ENCODE data around the gene ARL2BP.

The ARL2BP gene

DNA sequence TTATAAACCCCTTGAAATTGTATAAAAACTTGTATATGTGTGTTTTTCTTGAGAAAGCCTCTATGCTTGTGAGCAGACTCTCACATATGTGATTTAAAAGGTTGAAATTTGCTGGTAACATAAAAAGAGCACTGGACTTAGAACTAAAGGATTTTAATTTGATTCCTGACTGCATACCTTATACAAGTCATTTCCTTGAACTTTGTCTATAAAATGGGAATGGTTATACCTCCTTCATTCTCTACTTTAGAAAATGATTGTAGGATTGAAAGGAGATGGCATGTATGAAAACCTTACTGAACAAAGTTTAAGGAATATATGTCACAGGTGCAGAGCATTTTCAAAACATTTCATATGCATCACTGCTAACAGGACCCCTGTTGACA lies 10.4 kb upstream of the ARL2BP start:
- FAIRE-seq (no peak), DNase-seq (ENCODE audit: extremely low spot score, insufficient read length, low read depth) (no peak)

DNA sequence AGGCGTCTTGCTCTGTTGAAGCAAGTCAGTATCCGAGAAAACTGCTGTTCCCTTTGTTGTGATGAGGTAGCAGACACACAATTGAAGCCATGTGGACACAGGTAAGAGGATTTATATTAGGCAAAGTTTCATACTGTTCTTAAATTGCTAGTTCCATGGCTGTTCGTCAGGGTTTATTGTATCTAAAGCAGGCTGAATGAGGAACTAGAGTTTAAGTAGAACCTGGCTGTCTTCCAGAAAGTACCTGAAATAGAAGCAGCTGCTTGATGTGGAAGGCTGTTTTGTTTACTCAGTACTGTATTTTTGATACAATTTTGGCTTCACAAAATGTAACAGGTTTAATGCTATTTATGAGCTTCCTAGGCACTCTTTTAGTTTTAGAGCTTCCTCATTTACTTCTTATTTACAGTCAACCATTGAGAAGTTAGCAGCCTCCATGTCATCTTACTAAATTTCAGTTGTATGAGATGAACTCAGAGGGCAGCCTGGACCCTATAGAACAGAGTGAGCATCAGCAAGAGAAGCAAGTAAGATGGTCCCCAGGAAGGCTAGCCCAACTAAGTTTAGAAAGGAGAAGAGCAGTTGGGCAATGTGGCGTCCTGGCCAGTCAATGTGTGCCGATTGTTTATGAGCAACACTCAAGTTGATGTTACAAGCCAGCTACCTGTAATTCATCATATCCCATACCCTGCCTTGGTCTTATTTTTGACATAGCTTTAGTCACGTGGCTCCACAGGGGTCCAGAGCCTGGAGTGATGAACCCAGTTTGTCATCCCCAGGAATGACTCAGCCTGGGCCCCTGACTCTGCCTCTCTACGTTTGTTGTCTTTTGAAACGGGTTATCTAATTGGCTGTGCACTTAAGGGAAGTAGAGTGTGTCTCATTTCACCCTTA lies 9.7 kb upstream of the ARL2BP start:
- no peak for DNase-seq (ENCODE audit: extremely low spot score, insufficient read length, low read depth)
- no peak for FAIRE-seq

DNA sequence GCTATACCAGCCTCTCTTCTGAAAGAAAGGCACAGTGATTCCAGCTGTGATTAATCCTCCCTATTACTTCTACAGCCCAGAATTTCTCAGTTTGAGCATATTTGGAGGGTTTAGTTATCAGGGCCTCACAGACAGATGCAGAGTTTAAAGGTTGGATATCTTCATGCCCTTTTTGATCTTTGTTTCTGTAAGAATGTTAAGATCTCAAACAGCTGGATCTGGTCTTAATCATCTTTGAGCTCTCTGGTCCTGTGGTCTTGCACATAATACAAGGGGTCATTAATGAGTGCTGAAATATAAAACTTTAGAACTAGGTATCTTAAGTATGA lies 9.1 kb upstream of the ARL2BP start:
- FAIRE-seq, result no peak
- DNase-seq (ENCODE audit: extremely low spot score, insufficient read length, low read depth), result no peak

DNA sequence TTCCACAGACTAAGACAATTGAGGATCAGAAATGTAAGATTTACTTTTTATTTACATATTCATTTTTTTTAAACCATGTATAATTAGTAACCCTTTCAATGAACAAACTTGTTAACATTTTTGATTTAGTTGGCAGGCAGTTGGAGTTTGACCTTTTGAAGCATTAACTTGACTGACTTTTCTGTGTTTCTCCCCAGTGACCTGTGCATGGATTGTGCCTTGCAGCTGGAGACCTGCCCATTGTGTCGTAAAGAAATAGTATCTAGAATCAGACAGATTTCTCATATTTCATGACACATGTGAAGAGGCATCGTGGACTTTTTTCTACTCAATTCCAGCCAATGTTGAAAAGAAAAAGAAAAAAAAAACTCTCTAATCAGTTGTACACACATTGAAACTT lies 6.4 kb upstream of the ARL2BP start:
- no peak for DNase-seq (ENCODE audit: extremely low spot score, insufficient read length, low read depth)
- no peak for FAIRE-seq

DNA sequence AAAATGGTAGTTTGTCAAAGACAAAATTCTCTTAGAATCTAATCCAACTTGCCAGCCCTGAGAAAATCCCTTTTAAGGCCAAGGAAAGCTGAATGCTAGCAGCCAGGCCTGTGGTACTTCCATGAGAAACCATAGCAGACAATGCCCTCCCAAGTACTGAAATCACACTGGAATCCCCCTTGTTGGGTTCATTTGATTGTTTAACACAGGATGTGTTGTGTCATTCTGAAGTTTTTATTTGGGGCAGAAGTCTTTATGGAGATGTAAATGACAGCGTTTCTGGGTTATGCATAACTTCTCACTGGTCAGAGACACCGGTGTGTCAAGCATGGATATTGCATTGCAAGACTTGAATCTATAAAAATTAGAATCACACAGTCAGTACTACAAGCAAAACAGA lies 6.0 kb upstream of the ARL2BP start:
- no peak for DNase-seq (ENCODE audit: extremely low spot score, insufficient read length, low read depth)
- FAIRE-seq, result no peak

DNA sequence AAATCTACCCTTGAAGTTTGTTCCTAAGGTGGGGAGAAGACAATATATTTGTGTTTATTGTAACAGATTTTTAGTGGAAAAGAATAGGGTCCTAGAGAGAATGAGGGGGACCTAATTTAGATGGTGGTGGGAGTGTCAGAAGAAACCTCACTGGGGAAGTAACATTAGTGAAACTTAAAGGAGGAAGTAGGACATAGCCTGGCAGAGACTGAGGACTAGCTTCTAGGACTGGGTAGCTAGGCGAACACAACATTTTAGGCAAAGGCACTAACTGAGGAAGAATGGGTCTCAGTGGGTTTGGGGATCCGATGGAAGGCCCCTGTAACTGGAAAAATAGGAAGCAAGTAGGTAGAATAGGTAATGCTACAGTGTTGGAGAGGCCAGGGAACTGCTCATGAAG lies 4.2 kb upstream of the ARL2BP start:
- DNase-seq (ENCODE audit: extremely low spot score, insufficient read length, low read depth) (no peak), FAIRE-seq (peak; percentile 59)

DNA sequence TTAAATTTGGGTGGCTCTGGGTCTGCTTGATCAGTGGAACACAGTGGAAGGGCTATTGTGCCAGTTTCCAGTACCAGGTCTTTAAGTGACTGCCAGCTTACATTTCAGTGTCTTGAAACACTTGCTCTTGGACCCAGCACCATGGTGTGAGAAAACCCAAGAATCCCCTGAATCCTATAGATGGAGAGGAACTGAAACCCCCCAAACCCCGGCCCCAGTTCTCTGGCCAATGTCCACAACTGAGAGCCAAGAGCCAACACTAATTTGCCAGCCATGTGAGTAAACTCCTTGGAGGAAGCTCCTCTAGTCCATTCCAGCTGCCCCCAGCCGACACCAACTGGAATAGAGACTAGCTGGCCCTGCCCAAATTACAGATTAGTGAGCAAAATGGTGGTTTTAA lies 2.4 kb upstream of the ARL2BP start:
- no peak for DNase-seq (ENCODE audit: extremely low spot score, insufficient read length, low read depth)

DNA sequence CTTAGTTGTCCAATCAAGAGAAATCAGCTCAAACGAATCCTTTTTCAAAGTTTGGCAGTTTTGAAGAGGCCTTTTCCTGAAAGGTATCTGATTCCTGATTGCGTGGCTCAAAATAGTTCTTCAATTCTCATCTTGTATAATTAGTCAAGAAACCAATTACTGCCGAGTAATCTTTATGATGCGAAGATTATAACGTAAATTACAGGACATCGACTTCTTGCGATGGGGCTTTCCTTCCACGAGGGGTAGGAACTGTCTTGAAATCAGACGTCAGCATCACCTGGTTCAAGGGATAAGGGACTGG lies 644 bp upstream of the ARL2BP start:
- no peak for DNase-seq (ENCODE audit: extremely low spot score, insufficient read length, low read depth)
- FAIRE-seq, result no peak

More for the DNA sequence above, 2.4 kb upstream of the ARL2BP start:
- FAIRE-seq, result no peak

DNA sequence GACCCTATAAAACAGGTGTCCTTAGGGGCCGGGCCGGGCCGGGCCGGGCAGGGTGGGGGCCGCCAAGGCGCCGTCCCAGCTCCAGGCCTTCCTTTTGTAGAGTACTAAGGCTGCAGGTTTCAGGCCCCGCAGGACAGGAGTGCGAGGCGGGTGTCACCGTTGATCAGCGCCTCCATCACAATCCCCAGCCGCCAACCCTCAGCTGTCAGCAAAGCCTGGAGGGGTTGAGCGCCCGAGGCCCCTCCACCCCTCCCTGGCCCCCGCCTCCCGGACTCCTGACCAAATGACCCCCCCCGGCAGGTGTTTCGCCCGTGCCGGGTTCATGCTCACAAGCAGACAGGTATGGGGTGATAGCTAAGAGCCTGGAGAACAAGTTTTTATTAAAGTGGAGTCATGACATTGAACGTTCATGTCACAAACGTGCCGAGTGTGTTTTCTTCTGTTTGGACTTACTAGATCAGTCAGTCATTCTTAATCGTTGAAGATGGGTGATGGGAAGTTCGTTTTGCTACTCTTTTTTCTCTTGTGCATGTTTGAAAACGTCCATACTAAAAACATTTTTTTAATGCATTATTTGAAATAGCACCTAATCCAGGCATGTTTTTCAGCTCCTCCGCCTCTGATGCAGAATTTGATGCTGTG lies 534 bp downstream of the ARL2BP start:
- no peak for DNase-seq (ENCODE audit: extremely low spot score, insufficient read length, low read depth)
- FAIRE-seq, result no peak

DNA sequence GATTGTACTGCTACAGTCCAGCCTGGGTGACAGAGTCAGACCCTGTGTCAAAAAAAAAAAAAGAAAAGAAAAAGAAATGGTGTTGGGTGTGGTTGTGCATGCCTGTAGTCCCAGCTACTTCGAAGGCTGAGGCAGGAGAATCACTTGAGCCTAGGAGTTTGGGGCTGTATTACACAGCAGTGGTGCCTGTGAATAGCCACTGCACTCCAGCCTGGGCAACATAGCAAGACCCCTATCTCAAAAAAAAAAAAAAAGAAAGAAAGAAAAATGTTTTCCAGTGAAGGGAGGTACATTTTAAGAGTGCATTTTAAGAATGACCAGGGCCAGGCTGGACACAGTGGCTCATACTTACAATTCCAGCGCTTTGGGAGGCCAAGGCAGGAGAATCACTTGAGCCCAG lies 6.3 kb downstream of the ARL2BP start:
- FAIRE-seq, result no peak
- no peak for DNase-seq (ENCODE audit: extremely low spot score, insufficient read length, low read depth)

DNA sequence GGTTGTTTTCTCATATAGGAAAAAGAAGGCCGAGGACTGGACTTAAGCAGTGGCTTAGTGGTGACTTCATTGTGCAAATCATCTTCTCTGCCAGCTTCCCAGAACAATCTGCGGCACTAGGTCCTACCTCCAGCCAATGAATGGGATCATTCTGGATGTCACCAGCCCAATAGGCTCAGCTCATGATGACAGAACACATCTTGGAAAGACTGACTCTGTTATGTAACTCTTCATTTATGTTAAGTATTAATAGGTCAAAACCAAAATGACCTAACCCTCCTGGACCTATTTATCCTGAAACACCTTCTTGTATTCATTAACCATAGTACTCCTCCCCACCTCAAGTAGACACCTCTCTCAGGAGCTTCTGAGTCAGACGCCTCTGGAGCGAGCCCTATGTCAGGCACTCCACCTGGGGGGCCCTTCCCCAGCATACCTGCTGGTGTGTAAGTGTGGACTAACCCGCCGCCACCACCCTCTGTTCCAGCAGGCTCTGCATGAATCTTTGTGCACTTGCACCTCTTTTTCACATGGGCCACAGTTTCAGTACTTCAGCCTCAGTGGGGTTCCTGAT lies 7.2 kb downstream of the ARL2BP start:
- FAIRE-seq (no peak), DNase-seq (ENCODE audit: extremely low spot score, insufficient read length, low read depth) (no peak)

DNA sequence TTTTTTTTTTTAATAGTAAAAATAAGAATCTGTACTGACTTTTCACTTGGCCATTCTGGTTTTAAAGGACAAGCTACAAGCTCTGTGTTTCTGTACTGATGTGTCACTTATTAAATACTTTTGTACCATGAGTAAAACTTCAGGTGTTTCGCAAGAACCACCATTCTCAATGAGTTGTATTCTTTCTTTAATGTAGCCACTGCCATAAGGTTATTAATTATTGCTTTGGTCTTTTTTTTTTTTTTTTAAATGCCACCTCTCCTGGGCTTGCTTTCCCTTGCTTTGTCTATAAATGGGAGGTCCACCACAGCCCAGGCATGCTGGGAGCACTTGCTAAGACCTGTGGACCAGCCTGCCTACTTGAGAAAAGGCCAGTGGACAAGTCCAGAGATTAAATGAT lies 8.4 kb downstream of the ARL2BP start:
- no peak for FAIRE-seq
- DNase-seq (ENCODE audit: extremely low spot score, insufficient read length, low read depth), result no peak

DNA sequence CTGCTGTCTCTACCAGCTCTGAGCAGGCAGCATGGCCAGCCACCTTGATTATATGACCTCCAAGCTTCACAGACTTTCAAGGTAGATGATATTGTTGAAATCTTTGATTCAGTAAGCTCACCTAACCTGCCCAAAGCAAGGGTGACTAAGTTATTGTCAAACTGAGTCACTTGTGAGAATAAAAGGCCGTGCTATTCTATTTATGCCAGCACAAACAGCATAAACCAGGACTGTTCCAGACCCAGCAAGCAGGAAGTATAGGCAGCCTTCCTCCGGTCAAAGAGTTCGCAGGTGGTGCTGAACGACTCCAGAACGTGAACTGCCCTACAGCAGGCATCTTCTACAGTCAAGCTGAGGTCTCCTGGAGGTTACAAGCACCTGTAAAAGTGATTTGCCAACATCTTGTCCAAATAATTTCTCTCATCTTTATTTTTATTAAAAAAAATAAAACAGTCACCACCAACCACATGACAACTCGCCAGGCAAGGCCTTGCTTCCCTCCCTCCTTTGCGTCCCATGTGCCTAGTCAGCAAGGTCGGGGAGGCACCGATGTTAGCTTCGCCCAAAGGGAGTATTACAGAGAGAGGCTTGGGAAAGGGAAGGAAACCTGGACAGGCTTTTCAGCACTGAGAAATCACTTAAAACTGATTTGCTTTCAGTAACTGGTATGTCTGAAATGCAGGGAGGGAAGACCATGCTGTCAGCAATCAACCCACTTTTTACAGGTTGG lies 10.8 kb downstream of the ARL2BP start:
- DNase-seq (ENCODE audit: extremely low spot score, insufficient read length, low read depth), result no peak
- no peak for FAIRE-seq

DNA sequence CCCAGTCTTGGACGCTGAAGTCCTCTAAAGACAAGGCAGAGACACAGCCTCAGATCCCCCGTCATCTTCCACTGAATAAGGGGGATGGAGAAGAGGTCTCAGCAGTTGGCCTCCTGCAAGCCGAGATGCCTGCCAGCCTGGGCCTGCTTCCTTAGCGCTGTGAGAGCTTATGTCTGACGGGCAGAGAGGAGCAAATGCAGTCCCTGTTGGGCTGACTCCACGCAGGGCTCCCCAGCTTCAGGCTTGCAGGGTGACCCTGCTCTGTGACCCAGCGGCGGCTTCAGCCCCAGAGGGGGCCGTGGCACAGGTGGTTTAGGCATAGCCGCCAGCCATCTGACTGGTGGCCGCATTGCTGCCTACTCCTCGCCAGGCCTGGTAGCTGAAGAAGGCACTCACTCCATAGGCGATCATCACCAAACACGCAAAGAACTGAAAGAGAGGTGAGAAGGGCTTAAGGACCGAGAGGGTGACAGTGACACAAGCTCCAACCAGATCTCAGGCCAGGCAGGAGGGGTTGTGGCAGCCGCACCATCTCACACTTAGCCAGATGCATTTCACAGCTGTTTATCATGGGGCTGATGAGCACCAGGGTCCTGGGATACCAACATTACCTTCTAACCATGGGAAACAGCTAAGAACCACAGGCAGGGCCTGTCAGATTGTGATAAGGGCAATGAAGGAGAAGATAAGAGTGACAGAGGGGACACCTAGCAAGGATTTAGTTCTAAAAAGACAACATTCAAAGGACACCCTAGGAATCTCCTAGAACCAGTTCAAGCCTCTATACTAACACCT lies 11.7 kb downstream of the ARL2BP start:
- DNase-seq (ENCODE audit: extremely low spot score, insufficient read length, low read depth) (no peak), FAIRE-seq (no peak)

DNA sequence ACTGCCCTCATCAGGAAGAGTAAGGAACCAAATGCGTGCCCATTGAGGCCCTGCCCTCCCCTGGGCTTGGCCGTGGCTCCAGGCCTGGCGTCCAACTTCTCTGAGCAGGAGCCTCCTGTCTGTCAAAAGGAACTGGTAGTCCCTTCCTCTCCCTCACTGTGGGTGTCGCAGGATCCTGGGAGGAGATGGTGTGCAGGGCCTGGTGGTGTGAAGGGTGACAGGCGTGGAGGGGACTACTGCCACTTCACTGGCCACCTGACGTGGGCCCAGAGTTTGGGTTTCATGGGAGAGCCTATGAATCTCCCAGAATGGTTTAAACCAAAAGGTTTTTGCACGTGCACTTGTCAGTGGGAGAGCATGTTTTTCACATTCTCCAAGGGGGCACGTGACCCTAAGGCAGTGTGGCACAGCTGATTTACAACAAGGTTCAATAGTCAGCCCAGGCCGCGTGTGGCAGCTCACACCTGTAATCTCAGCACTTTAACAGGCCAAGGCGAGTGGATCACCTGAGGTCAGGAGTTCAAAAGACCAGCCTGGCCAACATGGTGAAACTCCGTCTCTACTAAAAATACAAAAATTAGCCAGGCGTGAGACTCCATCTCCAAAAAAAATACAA lies 12.5 kb downstream of the ARL2BP start:
- FAIRE-seq (no peak), DNase-seq (ENCODE audit: extremely low spot score, insufficient read length, low read depth) (no peak)

DNA sequence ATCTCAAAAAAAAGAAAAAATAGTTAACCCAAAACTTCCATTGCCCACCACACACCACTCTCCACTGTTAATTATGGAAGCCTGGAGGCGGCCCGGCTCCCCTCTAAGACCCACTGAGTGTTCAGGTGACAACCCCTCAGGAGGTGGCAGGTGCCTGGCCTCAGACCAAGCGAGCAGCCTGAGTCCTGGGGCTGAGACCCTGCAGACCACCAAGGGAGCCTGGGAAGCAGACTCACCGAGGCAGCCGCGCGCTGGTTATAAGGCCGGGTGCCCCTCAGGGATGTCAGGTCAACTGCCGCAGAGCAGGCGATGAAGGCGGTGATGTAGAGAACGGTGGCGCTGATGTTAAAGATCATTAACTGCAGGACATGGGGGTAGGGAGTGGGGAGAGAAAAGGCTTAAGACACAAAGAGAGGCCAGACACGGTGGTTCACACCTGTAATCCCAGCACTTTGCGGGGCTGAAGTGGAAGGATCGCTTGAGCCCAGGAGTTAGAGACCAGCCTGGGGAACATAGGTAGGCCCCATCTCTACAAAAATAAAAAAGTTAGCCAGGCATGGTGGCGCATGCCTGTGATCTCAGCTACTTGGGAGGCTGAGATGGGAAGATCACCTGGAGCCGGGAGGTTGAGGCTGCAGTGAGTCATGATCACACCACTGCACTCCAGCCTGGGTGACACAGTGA lies 13.3 kb downstream of the ARL2BP start:
- FAIRE-seq (no peak), DNase-seq (ENCODE audit: extremely low spot score, insufficient read length, low read depth) (no peak)

DNA sequence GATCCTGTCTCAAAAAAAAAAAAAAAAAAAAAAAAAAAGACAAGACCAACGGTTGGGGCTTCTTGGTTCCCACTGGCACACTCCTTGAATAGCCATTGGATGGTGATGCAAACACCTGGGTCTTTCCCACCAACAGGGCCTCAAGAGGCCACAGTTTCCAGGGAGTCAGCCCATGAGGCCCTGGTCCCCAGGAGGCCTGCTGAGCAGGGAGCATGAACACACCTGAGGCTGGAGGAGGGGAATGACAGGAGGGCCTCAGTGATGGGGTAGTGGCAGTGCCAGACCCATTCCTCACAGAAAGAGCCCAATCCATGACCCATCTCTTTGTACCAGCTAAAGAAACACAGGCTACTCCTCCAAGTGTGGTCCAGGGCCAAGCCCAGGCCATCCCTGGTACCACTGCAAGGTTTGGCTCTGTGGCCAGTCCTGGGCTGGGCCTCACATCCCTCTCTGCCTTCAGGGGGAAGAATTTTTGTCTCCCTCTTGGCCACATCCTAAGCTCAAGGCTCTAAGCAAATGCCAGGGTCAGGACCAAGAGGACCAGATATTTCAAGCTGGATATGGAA lies 13.9 kb downstream of the ARL2BP start:
- FAIRE-seq (no peak), DNase-seq (ENCODE audit: extremely low spot score, insufficient read length, low read depth) (no peak)

DNA sequence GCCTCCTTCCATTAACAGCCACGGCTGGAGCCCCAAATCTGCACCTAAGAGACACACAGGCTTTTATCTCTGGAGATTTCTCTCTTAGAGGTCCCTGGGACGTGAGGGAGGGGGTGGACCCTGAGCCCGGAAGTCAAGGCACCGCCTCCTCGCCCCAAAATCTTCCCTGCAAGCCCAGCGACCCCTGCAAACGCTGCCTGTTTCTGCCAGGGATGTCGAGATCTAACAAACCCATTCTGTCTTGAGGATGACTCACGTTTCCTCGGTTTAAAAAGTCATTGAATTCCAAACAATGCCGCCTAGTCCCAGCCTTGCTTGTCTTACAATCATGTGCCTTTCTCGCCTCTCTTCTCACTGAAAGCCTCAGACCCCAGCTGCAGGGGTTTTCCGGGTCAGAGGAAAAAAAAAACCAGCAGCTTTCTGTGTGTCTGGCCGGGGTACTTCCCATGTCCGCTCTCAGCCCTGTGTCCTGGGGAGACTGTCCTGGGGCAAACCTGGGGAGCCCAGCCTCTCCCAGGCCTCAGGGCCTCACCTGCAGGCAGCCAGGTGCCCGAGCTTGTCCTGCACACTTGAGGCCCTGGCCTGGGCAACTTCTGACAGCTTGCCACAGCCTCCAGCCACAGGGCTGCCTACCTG lies 15.4 kb downstream of the ARL2BP start:
- DNase-seq (ENCODE audit: extremely low spot score, insufficient read length, low read depth) (no peak), FAIRE-seq (peak; percentile 80)

DNA sequence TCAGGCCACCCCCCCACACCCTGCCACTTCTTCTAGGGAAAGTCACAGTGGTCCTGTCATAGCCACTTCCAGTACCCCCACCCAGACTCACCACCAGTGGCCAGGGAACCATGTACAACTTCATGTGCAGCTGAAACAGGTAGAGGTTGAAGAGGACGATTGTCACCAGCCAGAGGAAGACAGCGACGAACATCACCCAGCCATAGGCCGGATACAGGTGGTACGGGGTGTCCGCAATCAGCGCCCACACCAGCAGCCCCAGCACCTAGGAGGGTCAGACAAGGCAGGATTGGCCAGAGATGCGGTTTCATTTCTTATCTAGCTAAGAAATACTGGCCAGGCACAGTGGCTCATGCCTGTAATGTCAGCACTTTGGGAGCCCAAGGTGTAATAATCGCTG lies 16.7 kb downstream of the ARL2BP start:
- FAIRE-seq (no peak), DNase-seq (ENCODE audit: extremely low spot score, insufficient read length, low read depth) (no peak)

Data from GM18507 (cell line).